HCT116 (cell line): ENCODE results near the gene MAPRE2. TPM values are rescaled to one million over a fixed set of nuclear protein-coding genes. Genes with fewer than 3 reads are reported as not detected.

Experiments used
- ATAC-seq: fragments of 200-7000 bp; cut with Tn5 transposase; 2 replicates; pipeline ENCODE4 v1.9.1; 2020; ENCODE audit warnings: mild to moderate bottlenecking, moderate library complexity
- BruUV-seq: library from RNA; stranded (reverse); fragments of 400-500 nt; replicated peaks from 2 replicates; lab custom pipeline; 2021; lab: Mats Ljungman, UMichigan
- CTCF ChIA-PET: fragments of 300-600 bp; sonication (Branson Sonifier 250); formaldehyde crosslinking; loops from one replicate; lab custom pipeline; 2021; ENCODE audit warnings: antibody characterized with exemption; lab: Charles Lee
- POLR2A ChIA-PET: fragments of 300-600, 350-600 bp; sonication (Branson Sonifier 250); formaldehyde crosslinking; loops from one replicate; lab custom pipeline; 2021; ENCODE audit warnings: antibody characterized with exemption; lab: Charles Lee
- RAD21 ChIA-PET, 2 experiments: fragments of 300-600 bp; sonication (Branson Sonifier 250); formaldehyde crosslinking; loops; one replicate each; lab custom pipeline; 2023; ENCODE audit warnings: low total read pairs in 2 of 2; ENCODE audit not compliant: uncharacterized antibody in 2 of 2, unreplicated experiment in 2 of 2, low non-redundant PET in 1 of 2; lab: Charles Lee
- DNase-seq: peaks from one replicate; pipeline ENCODE4 v3.0.0-alpha.2; 2010; ENCODE audit warnings: low read depth, low spot score
- H2AFZ ChIP-seq: fragments of 200-600 bp; shearing (Covaris generic), sonication (generic); 2 replicates; pipeline ENCODE4 v1.6.1; 2017; ENCODE audit warnings: low read depth, mixed run types, mixed read lengths, antibody characterized with exemption, low read length; ENCODE audit not compliant: poor library complexity, severe bottlenecking
- H3K27ac ChIP-seq: 2 replicates; pipeline ENCODE4 v1.5.1; 2012; ENCODE audit warnings: low read depth, low read length
- H3K27me3 ChIP-seq: fragments of 200-600 bp; sonication (generic); 2 replicates; pipeline ENCODE4 v1.6.1; 2016; ENCODE audit warnings: mixed run types, low read length, mixed read lengths; ENCODE audit not compliant: insufficient read depth
- H3K36me3 ChIP-seq, 2 experiments: fragments of 200-500 bp in 1 of 2; fragments of 200-600 bp in 1 of 2; sonication (Bioruptor generic) in 1 of 2; sonication (generic) in 1 of 2; 2 replicates each; pipeline versions ENCODE4 v1.5.1 to v1.6.1; 2014 to 2016; ENCODE audit warnings: low read length in 2 of 2, inconsistent platforms in 1 of 2, mixed read lengths in 1 of 2, mixed run types in 1 of 2; ENCODE audit not compliant: insufficient read depth in 2 of 2, control insufficient read depth in 1 of 2
- H3K4me1 ChIP-seq, 2 experiments: fragments of 200-600 bp in 1 of 2; sonication (generic) in 1 of 2; 2 replicates each; pipeline versions ENCODE4 v1.5.1 to v1.6.1; 2012 to 2017; ENCODE audit warnings: low read length in 2 of 2, inconsistent platforms in 1 of 2, mild to moderate bottlenecking in 1 of 2, mixed read lengths in 1 of 2, mixed run types in 1 of 2, moderate library complexity in 1 of 2; ENCODE audit not compliant: insufficient read depth in 2 of 2, control insufficient read depth in 1 of 2
- H3K4me2 ChIP-seq: fragments of 200-600 bp; sonication (generic); 2 replicates; pipeline ENCODE4 v1.6.1; 2017; ENCODE audit warnings: mixed run types, low read length, mixed read lengths
- H3K4me3 ChIP-seq, 2 experiments: fragments of 200-600 bp in 1 of 2; sonication (generic) in 1 of 2; replicated peaks in 1 of 2; 2 replicates each; pipeline ENCODE4 v1.5.1; 2011 to 2016; ENCODE audit warnings: low read length in 2 of 2, control low read depth in 1 of 2, low read depth in 1 of 2, mild to moderate bottlenecking in 1 of 2, mixed read lengths in 1 of 2, mixed run types in 1 of 2
- H3K79me2 ChIP-seq: fragments of 200-600 bp; sonication (generic); 2 replicates; pipeline ENCODE4 v1.6.1; 2017; ENCODE audit warnings: mild to moderate bottlenecking, mixed run types, low read length, moderate library complexity, mixed read lengths; ENCODE audit not compliant: insufficient read depth
- H3K9ac ChIP-seq: fragments of 200-600 bp; sonication (generic); 2 replicates; pipeline ENCODE4 v1.6.1; 2016; ENCODE audit warnings: low read length, mixed read lengths
- H3K9me2 ChIP-seq: fragments of 200-600 bp; sonication (generic), shearing (Covaris generic); 2 replicates; pipeline ENCODE4 v1.6.1; 2017; ENCODE audit warnings: mixed run types, mild to moderate bottlenecking, moderate library complexity; ENCODE audit not compliant: insufficient read depth
- H3K9me3 ChIP-seq, 2 experiments: fragments of 200-500 bp in 1 of 2; fragments of 200-600 bp in 1 of 2; sonication (Bioruptor generic) in 1 of 2; sonication (generic) in 1 of 2; 2 replicates each; pipeline ENCODE4 v1.6.1; 2014 to 2017; ENCODE audit warnings: low read length in 2 of 2, mixed read lengths in 2 of 2, inconsistent platforms in 1 of 2, low read depth in 1 of 2, mild to moderate bottlenecking in 1 of 2, mixed run types in 1 of 2, moderate library complexity in 1 of 2; ENCODE audit not compliant: control insufficient read depth in 1 of 2, insufficient read depth in 1 of 2
- H4K20me1 ChIP-seq: fragments of 200-600 bp; sonication (generic), shearing (Covaris generic); 2 replicates; pipeline ENCODE4 v1.6.1; 2017; ENCODE audit warnings: mixed run types, mild to moderate bottlenecking, moderate library complexity; ENCODE audit not compliant: insufficient read depth
- CEBPB ChIP-seq: IDR thresholded peaks from 2 replicates; pipeline ENCODE4 v1.6.1; 2012; ENCODE audit warnings: low read depth
- EGR1 ChIP-seq: IDR thresholded peaks from 2 replicates; pipeline ENCODE4 v1.6.1; 2012; ENCODE audit warnings: low read depth
- ELF1 ChIP-seq: IDR thresholded peaks from 2 replicates; pipeline ENCODE4 v1.6.1; 2012; ENCODE audit warnings: low read depth, borderline replicate concordance
- EZH2 ChIP-seq: fragments of 200-600 bp; sonication (generic); IDR thresholded peaks from 2 replicates; pipeline ENCODE4 v1.6.1; 2017; ENCODE audit warnings: antibody characterized with exemption, mixed run types
- POLR2A ChIP-seq: IDR thresholded peaks from 2 replicates; pipeline ENCODE4 v1.7.0; 2011; ENCODE audit warnings: borderline replicate concordance; ENCODE audit not compliant: insufficient read depth, insufficient read length; ENCODE audit errors: extremely low read depth
- POLR2AphosphoS5 ChIP-seq: IDR thresholded peaks from 2 replicates; pipeline ENCODE4 v1.6.1; 2011; ENCODE audit warnings: mild to moderate bottlenecking, low read depth, low read length, moderate library complexity
- RAD21 ChIP-seq: IDR thresholded peaks from 2 replicates; pipeline ENCODE4 v1.6.1; 2012; ENCODE audit warnings: low read depth, mild to moderate bottlenecking
- SIN3A ChIP-seq: IDR thresholded peaks from 2 replicates; pipeline ENCODE4 v1.6.1; 2012; ENCODE audit warnings: low read depth
- SP1 ChIP-seq: IDR thresholded peaks from 2 replicates; pipeline ENCODE4 v1.6.1; 2012; ENCODE audit warnings: low read depth
- TCF7L2 ChIP-seq: IDR thresholded peaks from 2 replicates; pipeline ENCODE4 v1.7.0; 2011; ENCODE audit warnings: borderline replicate concordance, inconsistent platforms; ENCODE audit not compliant: insufficient read depth, insufficient read length; ENCODE audit errors: extremely low read depth
- intact Hi-C: fragments of 100-400 bp; cut with micrococcal nuclease; formaldehyde crosslinking; loops from 2 replicates; pipeline ENCODE4 v1.10.0; 2022
- total RNA-seq: library from RNA; stranded (reverse); gene quantifications from one replicate; pipeline ENCODE4 v1.2.1, GENCODE V29; 2021; ENCODE audit not compliant: unreplicated experiment
- TF ChIP-seq, protein P1 (sequence below): IDR thresholded peaks from 2 replicates; pipeline ENCODE4 v1.6.1; 2012
- TF ChIP-seq, protein P2 (sequence below): IDR thresholded peaks from 2 replicates; pipeline ENCODE4 v1.6.1; 2011; ENCODE audit warnings: mild to moderate bottlenecking, low read length, moderate library complexity; ENCODE audit not compliant: insufficient replicate concordance; ENCODE audit errors: extremely low read depth
- TF ChIP-seq, protein P3 (sequence below): IDR thresholded peaks from 2 replicates; pipeline ENCODE4 v1.6.1; 2012

Gene MAPRE2
- total RNA-seq, 1 experiment from 2014 or later, result 17.2 TPM

DNA sequence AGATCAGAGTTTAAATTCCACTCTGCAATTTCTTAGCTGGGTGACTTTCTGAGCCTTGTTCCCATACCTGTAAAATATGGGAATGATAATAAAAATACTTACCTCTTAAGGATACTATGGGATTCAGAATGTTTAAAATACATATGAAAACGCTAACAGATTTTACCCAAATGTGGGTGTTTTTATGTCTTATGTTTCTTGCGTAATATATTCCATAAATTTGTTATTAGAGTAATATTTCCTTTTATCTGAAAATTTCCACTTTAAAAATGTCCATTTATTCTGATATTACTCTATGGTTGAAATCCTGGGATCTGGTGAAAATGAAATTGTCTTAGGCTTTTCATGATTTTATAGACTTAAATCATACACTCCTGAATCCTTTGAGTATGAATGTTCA lies 45.5 kb downstream of the MAPRE2 start:
- Histone ChIP-seq H3K9me3 (no peaks in the 10 kb centered on the region), H3K27me3 (no peaks in the 10 kb centered on the region), H3K4me2 (no peak overlapping the region), H3K27ac (no peak overlapping the region), H2AFZ (no peak overlapping the region), H3K4me3 (no peak overlapping the region), H3K4me1 (no peaks in the 10 kb centered on the region), H3K79me2 (no peaks in the 10 kb centered on the region), H3K9me2 (no peaks in the 10 kb centered on the region), H4K20me1 (no peaks in the 10 kb centered on the region; the same call in 1 of the 2 replicates), H3K36me3 (no peaks in the 10 kb centered on the region), H3K9ac (no peak overlapping the region)
- BruUV-seq, result no TSS peak
- no peak for TF ChIP-seq ELF1
- no peak for TF ChIP-seq POLR2AphosphoS5
- TF ChIP-seq SP1, result no peak
- TF ChIP-seq EGR1, result no peak
- TF ChIP-seq POLR2A, result no peak
- no peak for ATAC-seq
- intact Hi-C loops, result no loop called here
- DNase-seq, result no peak
- ChIA-PET POLR2A (no interaction called here), CTCF (no interaction called here), RAD21 (no interaction called here)

DNA sequence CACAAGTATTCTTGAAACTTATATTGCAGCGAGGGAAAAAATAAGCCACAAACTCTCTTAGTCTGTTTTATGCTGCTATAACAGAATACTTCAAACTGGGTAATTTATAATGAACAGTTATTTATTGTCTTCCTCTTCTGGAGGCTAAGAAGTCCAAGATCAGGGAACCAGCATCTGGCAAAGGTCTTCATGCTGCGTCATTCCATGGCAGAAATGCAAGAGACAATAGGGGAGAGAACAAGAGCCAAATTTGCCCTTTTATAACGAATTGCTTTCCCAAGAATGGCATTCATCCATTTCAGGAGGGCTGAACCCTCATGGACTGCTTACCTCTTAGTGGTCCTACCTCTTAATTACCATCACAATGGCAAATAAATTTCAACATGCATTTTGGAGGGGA lies 46.5 kb downstream of the MAPRE2 start:
- H3K9me2 ChIP-seq, result no peaks in the 10 kb centered on the region
- H4K20me1 ChIP-seq, result no peaks in the 10 kb centered on the region; the same call in 1 of the 2 replicates
- ChIA-PET POLR2A (no interaction called here), RAD21 (no interaction called here), CTCF (no interaction called here)
- H3K4me1 ChIP-seq, result no peaks in the 10 kb centered on the region
- H3K27me3 ChIP-seq, result no peaks in the 10 kb centered on the region
- H2AFZ ChIP-seq, result no peak overlapping the region
- intact Hi-C loops, result no loop called here
- H3K27ac ChIP-seq, result no peak overlapping the region
- no TSS peak for BruUV-seq
- DNase-seq (no peak), ATAC-seq (no peak)
- H3K4me3 ChIP-seq, result no peak overlapping the region
- no peak overlapping the region for H3K9ac ChIP-seq
- TF ChIP-seq, protein P1, sequence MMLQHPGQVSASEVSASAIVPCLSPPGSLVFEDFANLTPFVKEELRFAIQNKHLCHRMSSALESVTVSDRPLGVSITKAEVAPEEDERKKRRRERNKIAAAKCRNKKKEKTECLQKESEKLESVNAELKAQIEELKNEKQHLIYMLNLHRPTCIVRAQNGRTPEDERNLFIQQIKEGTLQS, result no peak
- TF ChIP-seq RAD21, result no peak
- TF ChIP-seq, protein P2, sequence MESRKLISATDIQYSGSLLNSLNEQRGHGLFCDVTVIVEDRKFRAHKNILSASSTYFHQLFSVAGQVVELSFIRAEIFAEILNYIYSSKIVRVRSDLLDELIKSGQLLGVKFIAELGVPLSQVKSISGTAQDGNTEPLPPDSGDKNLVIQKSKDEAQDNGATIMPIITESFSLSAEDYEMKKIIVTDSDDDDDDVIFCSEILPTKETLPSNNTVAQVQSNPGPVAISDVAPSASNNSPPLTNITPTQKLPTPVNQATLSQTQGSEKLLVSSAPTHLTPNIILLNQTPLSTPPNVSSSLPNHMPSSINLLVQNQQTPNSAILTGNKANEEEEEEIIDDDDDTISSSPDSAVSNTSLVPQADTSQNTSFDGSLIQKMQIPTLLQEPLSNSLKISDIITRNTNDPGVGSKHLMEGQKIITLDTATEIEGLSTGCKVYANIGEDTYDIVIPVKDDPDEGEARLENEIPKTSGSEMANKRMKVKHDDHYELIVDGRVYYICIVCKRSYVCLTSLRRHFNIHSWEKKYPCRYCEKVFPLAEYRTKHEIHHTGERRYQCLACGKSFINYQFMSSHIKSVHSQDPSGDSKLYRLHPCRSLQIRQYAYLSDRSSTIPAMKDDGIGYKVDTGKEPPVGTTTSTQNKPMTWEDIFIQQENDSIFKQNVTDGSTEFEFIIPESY, result no peak
- no peak for TF ChIP-seq SIN3A
- TF ChIP-seq EZH2, result no peak
- TF ChIP-seq, protein P3, sequence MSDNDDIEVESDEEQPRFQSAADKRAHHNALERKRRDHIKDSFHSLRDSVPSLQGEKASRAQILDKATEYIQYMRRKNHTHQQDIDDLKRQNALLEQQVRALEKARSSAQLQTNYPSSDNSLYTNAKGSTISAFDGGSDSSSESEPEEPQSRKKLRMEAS, result no peak
- TF ChIP-seq POLR2A, result no peak
- TF ChIP-seq CEBPB, result no peak
- no peak for TF ChIP-seq TCF7L2
- no peaks in the 10 kb centered on the region for H3K9me3 ChIP-seq
- no peak overlapping the region for H3K4me2 ChIP-seq
- H3K79me2 ChIP-seq, result no peaks in the 10 kb centered on the region
- no peaks in the 10 kb centered on the region for H3K36me3 ChIP-seq
